Measurements from ENCODE around the gene PKN1. TPM values are rescaled to one million over a fixed set of nuclear protein-coding genes. Genes with fewer than 3 reads are reported as not detected.

The PKN1 gene
- polyA plus RNA-seq, 1 donor (not counting 4 experiments of a cell fraction or from before 2014, with no cell fraction given) = 0.62 TPM

GRCh38 chr19:14412324-14412995 is 20.6 kb upstream of the PKN1 start:
- Histone ChIP-seq H4K20me1 (ENCODE audit: control insufficient read depth, extremely low read depth, insufficient read depth, low read length) (peaks cover 45% of the 10 kb centered on the region), H3K4me1 (ENCODE audit: control insufficient read depth, extremely low read depth, insufficient read depth, low read length) (peaks cover 11% of the 10 kb centered on the region), H3K36me3 (ENCODE audit: control insufficient read depth in 2 of 2, extremely low read depth in 1 of 2, insufficient read depth in 2 of 2, low read length in 2 of 2) (peaks cover 46 to 60% of the 10 kb centered on the region in 2 experiments), H3K27ac (ENCODE audit: control insufficient read depth, insufficient read depth, low read length) (no peak overlapping the region), H3K9me3 (ENCODE audit: control insufficient read depth, low read depth, low read length) (no peaks in the 10 kb centered on the region), H3K4me2 (ENCODE audit: control insufficient read depth, extremely low read depth, insufficient read depth, low read depth, low read length) (no peak overlapping the region), H3K9ac (ENCODE audit: control insufficient read depth, extremely low read depth, insufficient read depth, low read length) (no peak overlapping the region), H3K9me1 (ENCODE audit: control insufficient read depth, extremely low read depth, insufficient read depth, low read length) (peaks cover 2% of the 10 kb centered on the region), H2AFZ (ENCODE audit: control insufficient read depth, low read length) (no peak overlapping the region), H3K27me3 (ENCODE audit: control insufficient read depth, extremely low read depth, insufficient read depth, low read length) (no peaks in the 10 kb centered on the region), H3K4me3 (ENCODE audit: control insufficient read depth in 2 of 3, extremely low read depth in 1 of 3, insufficient read depth in 2 of 3, low read depth in 1 of 3, low read length in 3 of 3) (no peak overlapping the region), H3K79me2 (ENCODE audit: control insufficient read depth, insufficient read depth, low read length) (peaks cover 71% of the 10 kb centered on the region)
- FAIRE-seq (no peak), DNase-seq (ENCODE audit: low read depth, low spot score) (no peak)
- dilution Hi-C loops (cut with MboI; ENCODE audit: extremely low pct_ligation_motif_present, low sequenced_read_pairs) = no loop called here
- no peak for TF ChIP-seq CTCF (optimal IDR thresholded peaks at IDR 0.05 in 1 of 3, IDR thresholded peaks at IDR 0.05 in 1 of 3, conservative IDR thresholded peaks at IDR 0.05 in 1 of 3; ENCODE audit: extremely low read depth in 1 of 3, insufficient read depth in 2 of 3, low read length in 3 of 3)
- no peak for TF ChIP-seq EZH2 (IDR thresholded peaks at IDR 0.05; ENCODE audit: low read length)

- Histone ChIP-seq H3K79me2 (ENCODE audit: control insufficient read depth, insufficient read depth, low read length) (peaks cover 78% of the 10 kb centered on the region), H3K9me3 (ENCODE audit: control insufficient read depth, low read depth, low read length) (no peaks in the 10 kb centered on the region), H2AFZ (ENCODE audit: control insufficient read depth, low read length) (no peak overlapping the region), H3K27me3 (ENCODE audit: control insufficient read depth, extremely low read depth, insufficient read depth, low read length) (no peaks in the 10 kb centered on the region), H3K4me1 (ENCODE audit: control insufficient read depth, extremely low read depth, insufficient read depth, low read length) (peaks cover 11% of the 10 kb centered on the region), H3K9me1 (ENCODE audit: control insufficient read depth, extremely low read depth, insufficient read depth, low read length) (peaks cover 2% of the 10 kb centered on the region), H3K9ac (ENCODE audit: control insufficient read depth, extremely low read depth, insufficient read depth, low read length) (no peak overlapping the region), H3K4me2 (ENCODE audit: control insufficient read depth, extremely low read depth, insufficient read depth, low read depth, low read length) (no peak overlapping the region), H3K4me3 (ENCODE audit: control insufficient read depth in 2 of 3, extremely low read depth in 1 of 3, insufficient read depth in 2 of 3, low read depth in 1 of 3, low read length in 3 of 3) (no peak overlapping the region), H3K36me3 (ENCODE audit: control insufficient read depth in 2 of 2, extremely low read depth in 1 of 2, insufficient read depth in 2 of 2, low read length in 2 of 2) (peaks cover 45 to 53% of the 10 kb centered on the region in 2 experiments), H3K27ac (ENCODE audit: control insufficient read depth, insufficient read depth, low read length) (no peak overlapping the region), H4K20me1 (ENCODE audit: control insufficient read depth, extremely low read depth, insufficient read depth, low read length) (peaks cover 48% of the 10 kb centered on the region)
- no peak for FAIRE-seq
- dilution Hi-C loops (cut with MboI; ENCODE audit: extremely low pct_ligation_motif_present, low sequenced_read_pairs) = no loop called here
- TF ChIP-seq EZH2 (IDR thresholded peaks at IDR 0.05; ENCODE audit: low read length) (no peak), CTCF (optimal IDR thresholded peaks at IDR 0.05 in 1 of 3, IDR thresholded peaks at IDR 0.05 in 1 of 3, conservative IDR thresholded peaks at IDR 0.05 in 1 of 3; ENCODE audit: extremely low read depth in 1 of 3, insufficient read depth in 2 of 3, low read length in 3 of 3) (no peak)
- DNase-seq (ENCODE audit: low read depth, low spot score) = no peak
Measured at GRCh38 chr19:14412996-14413692, 20.0 kb upstream of the PKN1 start.
